Mucosa of descending colon (tissue), 3 donors: Measurements from ENCODE around the gene HNRNPA3. TPM values are rescaled to one million over a fixed set of nuclear protein-coding genes. Genes with fewer than 3 reads are reported as not detected.
A peak's percentile ranks its signal among the peaks of the same experiment; 100 is the strongest.

Experiments
- ATAC-seq: fragments of 200-7000 bp; cut with Tn5 transposase; one replicate; pipeline ENCODE4 v1.9.1; 2020; ENCODE audit warnings: mild to moderate bottlenecking, moderate library complexity
- DNase-seq, 3 donors: peaks; one replicate each; pipeline ENCODE4 v3.0.0-alpha.2; 2020
- H3K36me3 ChIP-seq: fragments of 200-600 bp; one replicate; pipeline ENCODE4 v1.8.0; 2021; ENCODE audit warnings: low read depth, mild to moderate bottlenecking
- H3K4me1 ChIP-seq: fragments of 200-600 bp; one replicate; pipeline ENCODE4 v1.8.0; 2021; ENCODE audit warnings: low read depth, mild to moderate bottlenecking
- H3K4me3 ChIP-seq: fragments of 200-600 bp; one replicate; pipeline ENCODE4 v1.8.0; 2021; ENCODE audit warnings: mild to moderate bottlenecking
- H3K9me3 ChIP-seq: fragments of 200-600 bp; one replicate; pipeline ENCODE4 v1.8.0; 2021; ENCODE audit warnings: mild to moderate bottlenecking
- intact Hi-C, 2 donors: fragments of 100-400 bp; cut with DNase I in 1 of 2; cut with micrococcal nuclease in 1 of 2; formaldehyde crosslinking; loops; one replicate each; pipeline versions ENCODE4 v1.11.0 to v1.11.1; 2022; cut with DNase I, micrococcal nuclease
- total RNA-seq, 3 donors: library from RNA; stranded (reverse); fragmentation: NEBNext Ultra II Directional in 2 of 3; extraction: Animal tissue kit (Norgen Biotek cat#: 25700) in 2 of 3; gene quantifications; one replicate each; pipeline versions ENCODE4 v1.2.1 to v1.2.4, GENCODE V29; 2021 to 2023
- TF ChIP-seq, protein P1 (sequence below): fragments of 200-600 bp; IDR thresholded peaks from one replicate; pipeline ENCODE4 v1.8.0; 2022; ENCODE audit warnings: antibody characterized with exemption, mild to moderate bottlenecking
- donor health status: DM: no; HTN: no; CAD: no; lungs with moderate emphysema.
- donor health status: DM: no; HTN: no; CAD: no.
- donor health status: DM: no; HTN: yes; CAD: no.

The HNRNPA3 gene
- total RNA-seq, 3 donors from 2014 or later: 133 to 169 (median 151) TPM

DNA sequence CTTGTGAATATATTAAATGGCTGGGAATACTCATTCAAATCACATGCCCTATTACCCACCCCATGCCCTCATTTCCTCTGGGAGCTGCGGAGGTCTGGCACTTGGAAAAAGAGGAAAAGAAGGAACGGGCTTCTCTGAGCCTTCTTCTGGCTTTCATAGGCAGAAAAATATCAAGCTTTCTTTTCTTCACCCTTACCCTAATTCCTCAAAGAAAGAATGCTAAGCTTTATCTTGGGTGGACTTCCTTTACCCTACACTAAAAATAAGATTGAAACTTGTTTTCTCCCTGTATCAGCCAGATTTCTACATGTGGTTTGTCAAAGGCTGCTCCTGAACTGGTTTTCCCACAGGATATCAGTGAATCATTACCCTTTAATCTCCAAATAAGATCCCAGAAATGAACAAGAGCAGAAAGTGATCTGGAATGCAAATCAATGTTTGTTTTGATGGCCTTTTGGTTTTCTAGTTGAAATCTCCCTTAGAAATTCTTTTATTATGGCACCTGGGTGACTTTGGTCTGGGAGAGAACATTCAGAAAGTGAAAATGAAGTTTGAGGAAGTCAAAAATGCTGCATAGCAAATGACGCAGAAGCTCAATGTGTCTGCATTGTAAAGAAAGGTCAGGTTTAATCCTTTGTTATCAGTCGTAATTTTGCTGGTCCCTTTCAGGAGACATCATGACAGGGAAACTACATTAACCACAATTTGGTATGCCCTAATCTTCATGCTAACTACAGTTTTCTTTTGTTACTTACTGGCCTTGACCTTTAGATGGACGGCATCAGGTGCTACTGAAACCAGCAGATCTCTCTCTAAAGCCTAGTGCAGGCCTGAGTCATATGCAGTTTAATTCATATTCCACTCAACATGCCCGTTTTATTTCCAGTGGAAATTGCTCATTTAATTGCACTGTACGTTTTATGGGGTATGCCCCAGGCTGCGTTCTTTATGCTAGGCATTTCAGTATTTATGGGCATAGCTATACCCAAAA is 46.6 kb upstream of the HNRNPA3 start:
- H3K4me1 ChIP-seq: peaks cover 24% of the 10 kb centered on the region
- peak; percentile 75 for ATAC-seq
- no peaks in the 10 kb centered on the region for H3K36me3 ChIP-seq
- intact Hi-C loops: loop anchor here (5.0 to 10.0 kb wide), 3 partner anchors 96 to 249 kb away; partner anchors contain the start of gene NFE2L2 (in 1 of the 2)
- no peak overlapping the region for H3K4me3 ChIP-seq
- no peaks in the 10 kb centered on the region for H3K9me3 ChIP-seq
- TF ChIP-seq, protein P1, sequence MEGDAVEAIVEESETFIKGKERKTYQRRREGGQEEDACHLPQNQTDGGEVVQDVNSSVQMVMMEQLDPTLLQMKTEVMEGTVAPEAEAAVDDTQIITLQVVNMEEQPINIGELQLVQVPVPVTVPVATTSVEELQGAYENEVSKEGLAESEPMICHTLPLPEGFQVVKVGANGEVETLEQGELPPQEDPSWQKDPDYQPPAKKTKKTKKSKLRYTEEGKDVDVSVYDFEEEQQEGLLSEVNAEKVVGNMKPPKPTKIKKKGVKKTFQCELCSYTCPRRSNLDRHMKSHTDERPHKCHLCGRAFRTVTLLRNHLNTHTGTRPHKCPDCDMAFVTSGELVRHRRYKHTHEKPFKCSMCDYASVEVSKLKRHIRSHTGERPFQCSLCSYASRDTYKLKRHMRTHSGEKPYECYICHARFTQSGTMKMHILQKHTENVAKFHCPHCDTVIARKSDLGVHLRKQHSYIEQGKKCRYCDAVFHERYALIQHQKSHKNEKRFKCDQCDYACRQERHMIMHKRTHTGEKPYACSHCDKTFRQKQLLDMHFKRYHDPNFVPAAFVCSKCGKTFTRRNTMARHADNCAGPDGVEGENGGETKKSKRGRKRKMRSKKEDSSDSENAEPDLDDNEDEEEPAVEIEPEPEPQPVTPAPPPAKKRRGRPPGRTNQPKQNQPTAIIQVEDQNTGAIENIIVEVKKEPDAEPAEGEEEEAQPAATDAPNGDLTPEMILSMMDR: no peak
- DNase-seq: peak in 1 of 3 donors; percentile 42

- intact Hi-C loops: loop anchor here (5.0 to 10.0 kb wide), 3 partner anchors 92 to 245 kb away; partner anchors contain the start of gene NFE2L2 (in 1 of the 2)
- no peaks in the 10 kb centered on the region for H3K36me3 ChIP-seq
- no peak overlapping the region for H3K4me3 ChIP-seq
- H3K4me1 ChIP-seq: peaks cover 14% of the 10 kb centered on the region
- TF ChIP-seq, protein P1: no peak
- ATAC-seq: no peak
- no peaks in the 10 kb centered on the region for H3K9me3 ChIP-seq
- DNase-seq: no peak
These were observed 42.6 kb upstream of the HNRNPA3 start for GRCh38 chr2:177169810-177170514.

DNA sequence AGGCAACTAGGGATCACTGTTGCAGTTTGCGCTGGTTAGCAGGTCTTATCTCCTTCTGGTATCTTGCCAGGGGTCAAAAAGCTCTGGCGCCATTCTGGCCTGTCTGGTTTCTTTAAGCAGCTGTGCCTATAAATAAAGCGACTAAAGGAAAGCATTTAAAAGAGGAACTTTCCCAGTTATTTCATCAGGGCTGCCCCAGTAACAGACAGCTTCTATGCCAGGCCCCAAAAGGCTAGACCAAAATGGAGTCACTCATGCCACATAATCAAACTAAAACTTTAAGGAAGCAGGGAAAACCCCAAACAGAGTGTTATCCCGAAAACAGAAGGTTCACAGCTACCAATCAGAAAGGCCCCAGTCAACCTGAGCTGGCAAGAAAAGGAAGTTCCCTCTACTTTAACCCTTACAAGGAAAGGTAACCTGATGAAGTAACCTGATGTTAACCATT is 41.2 kb upstream of the HNRNPA3 start:
- TF ChIP-seq, protein P1: no peak
- Histone ChIP-seq H3K4me3 (no peak overlapping the region), H3K36me3 (no peaks in the 10 kb centered on the region), H3K9me3 (no peaks in the 10 kb centered on the region), H3K4me1 (peaks cover 2% of the 10 kb centered on the region)
- peak; percentile 48 for ATAC-seq
- intact Hi-C loops: no loop called here
- peak in 1 of 3 donors; percentile 48 for DNase-seq

GRCh38 chr2:177172034-177172880 is 40.3 kb upstream of the HNRNPA3 start:
- DNase-seq (no peak), ATAC-seq (no peak)
- intact Hi-C loops: no loop called here
- H3K9me3 ChIP-seq: no peaks in the 10 kb centered on the region
- TF ChIP-seq, protein P1: no peak
- H3K36me3 ChIP-seq: no peaks in the 10 kb centered on the region
- no peaks in the 10 kb centered on the region for H3K4me1 ChIP-seq
- no peak overlapping the region for H3K4me3 ChIP-seq

DNA sequence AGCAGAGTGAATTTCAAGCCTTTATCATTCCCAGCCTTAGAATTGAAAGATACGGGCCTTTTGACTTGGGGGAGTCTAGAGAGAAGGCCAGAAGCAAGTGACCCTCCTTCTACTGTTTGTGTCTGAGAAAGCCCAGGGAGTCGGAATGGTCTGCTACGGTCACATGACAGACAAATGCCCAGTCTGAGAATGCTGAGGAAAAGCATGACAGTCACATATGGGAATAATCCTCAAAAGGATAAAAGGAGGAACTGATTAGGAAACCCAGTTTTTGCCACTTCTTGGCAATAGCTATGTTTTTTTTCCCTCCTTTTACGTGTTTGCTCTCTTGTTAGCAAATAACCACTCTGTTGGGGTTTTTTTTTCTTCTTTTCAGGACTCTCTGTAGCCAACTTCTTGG is 38.1 kb upstream of the HNRNPA3 start:
- no peaks in the 10 kb centered on the region for H3K4me1 ChIP-seq
- no peak for DNase-seq
- no peak for ATAC-seq

More for the DNA sequence above, 38.1 kb upstream of the HNRNPA3 start:
- no peaks in the 10 kb centered on the region for H3K36me3 ChIP-seq
- no peak overlapping the region for H3K4me3 ChIP-seq
- intact Hi-C loops: no loop called here
- H3K9me3 ChIP-seq: no peaks in the 10 kb centered on the region
- TF ChIP-seq, protein P1: no peak
